HG03521 (cell line): ENCODE data around the gene MALRD1.

ENCODE experiments used
- ATAC-seq: cut with Tn5 transposase; IDR thresholded peaks from one replicate; pipeline ENCODE4 v1.9.1; 2021; ENCODE audit warnings: mild to moderate bottlenecking, moderate library complexity; ENCODE audit not compliant: unreplicated experiment

Gene MALRD1

DNA sequence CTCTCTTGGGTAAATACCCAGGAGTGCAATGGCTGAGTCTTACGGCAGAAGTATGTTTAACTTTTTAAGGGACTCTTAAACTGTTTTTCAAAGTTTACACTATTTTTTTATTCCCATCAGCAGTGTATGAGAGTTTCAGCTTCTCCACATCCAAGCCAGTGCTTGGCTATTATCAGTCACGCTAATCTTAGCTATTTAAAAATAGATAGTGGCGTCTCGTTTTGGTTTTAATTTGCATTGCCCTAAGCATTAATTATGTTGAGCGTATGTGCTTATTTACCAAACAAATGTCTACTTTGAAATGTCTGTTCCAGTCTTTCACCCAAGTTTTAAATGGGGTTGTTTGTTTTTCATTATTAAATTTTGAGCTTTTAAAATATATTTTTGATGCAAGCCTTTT, 164.0 kb downstream of the MALRD1 start:
- no peak for ATAC-seq

DNA sequence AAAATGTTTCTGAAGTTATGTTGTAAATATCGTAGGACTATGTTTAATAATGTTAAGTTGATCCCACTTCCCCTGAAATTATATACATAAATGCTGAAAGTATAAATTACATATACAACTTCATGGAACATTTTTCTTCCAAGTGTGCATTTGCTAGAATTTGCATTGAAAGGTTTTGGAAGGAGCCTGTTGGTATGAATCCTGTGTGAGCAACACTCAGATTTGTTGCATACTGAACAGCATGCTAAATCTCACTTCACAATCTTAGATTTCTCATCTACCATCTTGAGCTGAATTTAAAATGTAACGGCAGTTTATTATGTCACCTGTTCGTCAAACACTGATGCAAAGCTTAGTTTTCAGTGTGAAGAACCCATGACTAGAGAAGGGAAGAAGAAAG, 172.6 kb downstream of the MALRD1 start:
- no peak for ATAC-seq

DNA sequence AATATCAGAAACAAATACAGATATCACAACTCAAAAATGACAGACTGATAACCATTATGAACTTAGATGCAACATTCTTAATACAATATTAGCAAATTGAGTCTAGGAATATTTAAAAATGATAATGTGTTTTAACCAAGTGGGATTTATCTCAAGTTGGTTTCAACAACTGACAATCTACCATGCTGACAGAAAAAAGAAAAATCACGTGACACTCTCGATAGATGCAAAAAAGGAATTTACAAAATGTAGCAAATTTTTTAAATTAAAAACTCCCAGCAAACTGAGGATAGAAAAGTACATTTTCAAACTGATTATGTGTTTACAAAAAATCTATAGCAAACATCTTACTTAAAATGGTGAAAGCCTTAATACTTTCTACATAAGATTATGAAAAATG, 177.4 kb downstream of the MALRD1 start:
- ATAC-seq, result no peak

DNA sequence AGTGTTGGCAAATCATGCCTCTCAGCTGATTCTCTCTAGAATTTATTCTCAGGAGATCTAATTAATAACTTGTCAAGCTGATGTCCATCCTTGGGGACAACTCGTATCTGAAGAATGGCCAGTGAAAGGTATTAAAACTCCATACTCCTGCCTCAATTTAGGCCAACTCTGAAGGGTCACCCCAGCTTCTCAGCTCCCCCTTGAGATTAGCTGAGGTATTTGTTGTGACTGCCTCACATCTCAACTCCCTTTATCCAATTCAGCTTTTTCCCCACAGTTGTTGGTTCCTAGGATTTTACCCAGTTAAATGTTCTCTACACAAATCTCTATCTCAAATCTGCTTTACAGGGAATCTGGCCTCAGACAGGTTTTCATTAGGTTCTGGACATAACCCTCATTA, 182.4 kb downstream of the MALRD1 start:
- no peak for ATAC-seq

DNA sequence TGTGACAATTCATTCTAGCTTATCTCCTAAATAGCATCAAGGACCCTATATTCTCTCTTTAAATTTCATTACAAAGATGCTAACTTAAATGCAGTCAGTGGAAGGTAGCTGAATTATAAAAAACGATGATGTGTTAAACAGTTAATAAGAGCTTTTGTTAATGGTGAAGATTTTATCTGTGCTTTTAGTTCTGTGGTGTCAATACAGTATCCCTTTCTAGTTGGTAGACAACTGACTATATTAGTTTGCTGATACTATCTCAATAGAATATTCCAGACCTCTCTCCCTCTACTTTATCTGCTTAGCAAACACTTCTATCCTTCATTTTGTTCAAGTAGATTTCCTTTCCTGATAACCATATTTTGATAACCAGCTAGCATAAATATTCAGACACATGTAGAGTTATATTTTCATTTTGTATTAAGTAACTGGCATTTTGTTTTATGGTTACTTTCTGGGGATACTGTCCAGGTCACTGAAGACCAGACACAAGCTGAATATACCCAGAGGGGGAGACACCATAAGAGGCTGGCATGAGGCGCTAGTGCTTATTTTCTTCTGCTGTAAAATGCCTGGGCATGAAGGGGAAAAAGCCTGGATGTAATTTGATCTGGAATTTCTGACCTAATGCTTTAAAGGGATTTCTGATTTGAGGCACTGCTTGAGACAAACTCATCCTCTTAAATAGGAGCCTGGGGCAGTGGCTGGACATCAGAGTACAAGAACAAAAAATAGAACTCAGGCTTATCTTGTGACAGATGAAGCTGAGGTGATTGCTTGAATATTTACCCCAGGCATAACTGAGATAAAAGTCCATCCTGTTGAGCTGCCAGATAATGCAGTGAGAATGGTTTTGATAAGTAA, 197.5 kb downstream of the MALRD1 start:
- no peak for ATAC-seq

DNA sequence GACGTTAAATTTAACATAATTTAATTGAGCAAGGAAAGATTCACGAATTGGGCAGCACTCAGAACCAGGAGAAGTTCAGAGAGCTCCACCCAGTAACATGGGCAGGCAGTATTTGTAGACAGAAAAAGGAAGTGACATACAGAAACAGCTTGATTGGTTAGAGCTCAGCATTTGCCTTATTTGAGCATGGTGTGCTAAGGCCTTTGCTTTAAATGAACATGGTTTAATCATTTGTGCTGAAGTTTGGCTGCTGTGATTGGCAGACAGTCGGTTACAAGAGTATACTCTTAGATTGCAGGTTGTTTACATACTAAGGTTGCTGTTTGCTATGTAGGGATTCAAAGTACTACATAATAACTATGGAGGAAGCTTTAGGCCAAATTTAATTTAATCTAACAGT, 199.2 kb downstream of the MALRD1 start:
- ATAC-seq, result no peak

DNA sequence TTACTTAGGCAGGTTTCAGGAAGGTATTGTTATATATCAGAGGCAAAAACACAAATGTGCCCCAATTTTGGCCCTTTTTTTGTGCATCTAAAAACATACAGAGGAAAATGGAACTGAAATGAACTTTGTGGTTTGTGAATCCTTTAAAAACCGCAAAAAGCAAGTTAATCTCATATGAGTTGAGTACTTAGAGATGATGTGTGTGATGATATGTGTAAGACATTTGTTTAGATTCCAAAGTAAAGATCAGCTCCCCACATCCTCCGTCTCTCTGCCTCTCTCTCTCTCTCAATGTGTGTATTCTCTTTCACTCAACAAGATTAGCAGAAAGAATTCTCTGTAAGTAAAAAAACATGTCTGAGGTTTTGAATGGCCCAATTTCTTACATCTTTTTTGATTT, 201.9 kb downstream of the MALRD1 start:
- no peak for ATAC-seq

DNA sequence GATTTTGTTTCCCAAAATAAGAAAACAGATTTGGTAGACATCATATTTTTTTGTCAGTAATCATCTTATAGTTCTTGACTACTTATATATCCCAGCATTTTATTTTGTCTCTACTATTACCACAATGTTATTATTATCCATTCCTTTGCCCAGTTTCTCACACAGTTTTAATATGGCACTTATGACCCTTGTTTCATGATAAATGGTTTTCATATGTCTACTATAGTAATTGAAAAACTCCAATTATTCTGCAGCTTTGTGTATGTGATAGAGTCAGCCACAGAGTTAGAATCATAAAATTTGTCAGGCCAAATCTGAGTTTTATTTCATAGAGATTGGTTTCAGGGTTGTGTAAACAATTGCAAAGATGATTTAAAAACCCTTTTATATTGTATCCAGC, 203.9 kb downstream of the MALRD1 start:
- no peak for ATAC-seq

DNA sequence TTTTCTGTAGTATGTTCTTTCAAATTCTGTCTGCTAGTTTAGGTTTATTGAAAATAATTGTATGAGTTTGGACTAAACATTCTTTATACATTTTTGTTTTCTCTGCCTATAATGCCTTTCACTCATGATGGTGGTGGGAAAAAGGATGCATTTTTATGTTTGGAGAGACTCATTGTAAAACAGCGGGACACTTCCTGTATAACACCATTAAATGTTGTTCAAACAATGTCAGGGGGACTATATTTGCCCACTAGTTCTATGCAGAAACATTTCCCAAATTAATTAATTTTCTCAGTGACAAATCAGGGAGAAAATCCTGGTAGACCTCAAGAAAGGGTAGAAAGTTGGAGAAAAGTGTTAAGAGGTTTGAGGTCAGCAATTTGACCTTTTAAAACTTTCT, 207.7 kb downstream of the MALRD1 start:
- ATAC-seq, result no peak

DNA sequence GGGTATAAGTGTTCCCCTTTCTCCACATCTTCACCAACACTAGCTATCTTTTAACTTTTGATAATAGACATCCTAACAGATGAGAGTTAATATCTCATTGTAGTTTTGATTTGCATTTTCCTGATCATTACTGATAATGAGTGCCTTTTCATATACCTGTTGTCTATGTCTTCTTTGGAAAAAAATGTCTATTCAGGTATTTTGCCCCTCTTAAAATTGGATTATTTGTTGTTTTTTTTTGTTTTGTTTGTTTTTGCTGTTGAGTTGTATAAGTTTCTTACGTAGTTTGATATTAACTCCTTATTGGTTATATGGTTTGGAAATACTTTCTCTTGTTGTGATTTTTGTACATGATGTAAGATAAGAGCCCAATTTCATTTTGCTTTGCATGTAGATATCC, 214.7 kb downstream of the MALRD1 start:
- ATAC-seq, result no peak

DNA sequence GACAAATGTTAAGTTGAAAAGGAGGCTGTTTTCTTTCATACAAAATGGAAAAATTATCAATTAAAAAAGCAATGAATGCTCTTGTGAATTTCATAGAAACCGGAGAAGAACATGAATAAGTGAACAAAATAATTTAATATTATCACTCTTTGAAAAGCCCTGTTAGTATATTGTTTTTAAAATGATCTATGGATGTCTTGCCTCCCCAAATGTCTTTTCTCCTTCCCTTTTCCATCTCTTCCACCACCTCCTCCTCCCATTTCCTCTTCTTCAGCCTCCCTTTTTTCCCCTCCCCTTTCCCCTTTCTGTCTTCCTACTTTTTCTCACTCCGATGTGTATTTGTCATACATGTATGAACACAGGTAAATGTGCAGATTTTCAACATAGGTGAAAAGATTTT, 234.7 kb downstream of the MALRD1 start:
- no peak for ATAC-seq

DNA sequence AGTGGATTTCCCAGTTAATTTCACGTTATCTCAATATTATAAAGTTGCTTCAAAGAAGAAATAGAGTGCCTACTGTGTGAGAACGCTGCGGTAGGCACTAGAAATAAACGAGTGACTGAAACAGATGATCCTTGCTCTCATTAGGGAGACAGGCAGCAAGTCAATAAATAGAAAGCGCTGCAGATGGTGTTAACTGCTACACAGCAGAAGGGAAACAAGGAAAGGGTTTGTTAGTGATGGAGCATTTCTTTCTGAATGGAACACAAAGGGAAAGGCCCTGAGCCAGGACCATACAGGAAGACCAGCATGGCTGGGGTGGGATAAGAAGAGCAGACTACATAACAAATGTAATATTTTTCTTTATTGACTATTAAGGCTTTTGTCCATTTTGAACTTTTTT, 235.2 kb downstream of the MALRD1 start:
- no peak for ATAC-seq

DNA sequence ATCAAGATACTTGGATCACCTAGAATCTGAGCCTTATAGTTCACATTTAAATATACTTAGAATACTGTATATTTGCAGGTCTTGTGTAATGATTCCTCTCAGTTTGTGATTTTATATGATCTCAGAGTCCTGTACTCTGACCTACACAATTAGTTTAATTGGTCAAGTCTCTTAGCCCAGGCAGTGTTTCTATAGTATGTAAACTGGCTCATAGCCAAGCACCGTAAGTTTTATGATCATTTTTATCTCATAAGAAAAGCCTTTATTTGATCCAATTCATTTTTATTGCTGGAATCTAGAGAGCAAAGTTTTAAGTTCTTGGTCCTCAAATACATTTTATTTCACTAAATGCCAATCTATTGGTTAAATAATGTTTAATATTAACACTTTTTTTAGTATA, 242.2 kb downstream of the MALRD1 start:
- no peak for ATAC-seq

DNA sequence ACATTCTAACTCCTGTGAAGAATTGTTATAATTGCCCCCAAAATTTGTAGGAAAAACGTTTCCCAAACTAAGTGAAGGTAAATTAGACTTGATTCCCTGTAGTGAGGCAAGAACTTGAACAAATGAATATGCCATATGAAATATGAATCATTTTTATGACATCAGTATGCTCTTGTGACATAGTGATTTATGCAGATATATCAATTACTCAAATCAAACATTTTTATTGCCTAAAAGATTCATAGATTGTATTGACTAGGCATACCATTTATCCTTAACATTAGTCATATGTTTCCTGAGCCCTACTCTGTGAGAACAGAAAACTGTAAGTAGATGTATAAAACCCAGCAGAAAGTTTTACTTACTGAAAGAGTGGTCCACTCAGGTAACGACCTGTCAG, 245.6 kb downstream of the MALRD1 start:
- ATAC-seq, result no peak

DNA sequence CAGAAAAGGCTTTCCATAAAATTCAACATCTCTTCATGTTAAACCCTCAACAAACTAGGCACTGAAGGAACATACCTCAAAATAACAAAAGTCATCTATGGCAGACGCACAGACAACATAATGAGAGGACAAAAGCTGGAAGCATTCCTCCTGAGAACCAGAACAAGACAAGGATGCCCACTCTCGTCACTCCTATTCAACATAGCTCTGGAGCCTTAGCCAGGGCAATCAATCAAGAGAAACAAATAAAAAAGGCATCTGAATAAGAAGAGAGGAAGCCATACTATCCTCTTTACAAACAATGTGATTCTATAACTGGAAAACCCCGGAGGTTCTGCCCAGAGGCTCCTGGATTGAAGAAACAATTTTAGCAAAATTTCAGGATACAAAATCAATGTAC, 251.0 kb downstream of the MALRD1 start:
- ATAC-seq, result no peak

DNA sequence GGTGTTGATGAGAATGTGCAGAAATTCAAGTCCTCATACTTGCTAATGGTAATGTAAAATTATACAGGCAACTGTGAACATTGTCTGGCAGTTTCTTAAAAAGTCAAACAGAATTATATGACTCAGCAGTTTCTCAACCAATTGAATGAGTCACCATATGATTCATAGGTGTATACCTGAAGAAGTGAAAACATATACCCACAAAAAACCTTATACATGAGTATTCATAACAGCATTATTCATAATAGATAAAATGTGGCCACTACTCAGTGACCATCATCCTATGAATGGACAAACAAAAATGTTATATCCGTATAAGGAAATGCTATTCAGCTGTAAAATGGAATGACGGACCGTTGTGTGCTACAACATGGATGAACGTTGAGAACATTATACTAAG, 253.5 kb downstream of the MALRD1 start:
- ATAC-seq, result no peak

DNA sequence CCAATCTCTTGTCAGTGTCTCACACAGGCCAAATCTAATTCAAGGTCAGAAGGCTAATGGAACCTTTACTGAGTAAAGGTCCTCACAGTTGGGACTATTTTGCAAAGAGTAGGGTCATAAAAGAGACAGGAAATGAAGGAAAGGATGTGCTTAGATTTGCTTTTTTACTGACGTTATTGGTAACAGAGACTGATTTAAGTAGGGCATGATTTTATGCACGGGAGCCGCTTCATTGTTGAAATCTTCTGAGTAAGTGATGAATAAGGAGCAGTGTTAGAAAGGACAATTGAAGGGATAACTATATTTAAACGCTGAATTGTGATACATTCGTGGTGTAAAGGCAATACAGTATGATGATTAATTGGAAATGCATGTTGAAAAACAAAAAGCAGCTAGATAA, 261.5 kb downstream of the MALRD1 start:
- ATAC-seq, result no peak

DNA sequence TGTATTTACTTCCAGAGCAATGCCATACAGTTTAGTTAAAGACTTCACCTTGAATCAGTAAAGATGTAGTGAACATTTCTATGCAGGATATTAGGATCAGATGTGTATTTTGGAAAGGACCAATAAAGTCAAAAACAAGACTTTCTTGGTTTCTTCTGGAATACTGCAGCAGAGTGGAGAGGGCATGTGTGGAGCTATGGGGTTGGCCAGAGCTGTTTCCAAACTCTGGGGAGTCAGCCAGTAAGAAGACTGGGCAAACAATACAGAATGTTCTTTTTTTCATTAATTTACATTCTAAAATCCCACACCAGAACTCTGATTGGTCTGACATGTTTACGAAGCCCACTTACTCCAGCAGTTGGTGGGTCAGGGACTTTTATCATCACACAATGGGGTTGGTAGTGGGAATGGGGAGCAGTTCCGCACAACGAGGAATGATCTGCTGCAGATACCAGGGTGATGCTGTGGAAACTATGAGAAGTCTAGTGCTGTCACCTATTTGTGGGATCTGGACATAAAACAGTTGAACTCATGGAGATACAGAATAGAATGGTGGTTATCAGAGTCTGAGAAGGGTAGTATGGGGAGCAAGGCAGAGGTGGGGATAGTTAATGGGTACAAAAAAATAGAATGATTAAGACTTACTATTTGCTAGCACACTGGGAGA, 267.7 kb downstream of the MALRD1 start:
- no peak for ATAC-seq

DNA sequence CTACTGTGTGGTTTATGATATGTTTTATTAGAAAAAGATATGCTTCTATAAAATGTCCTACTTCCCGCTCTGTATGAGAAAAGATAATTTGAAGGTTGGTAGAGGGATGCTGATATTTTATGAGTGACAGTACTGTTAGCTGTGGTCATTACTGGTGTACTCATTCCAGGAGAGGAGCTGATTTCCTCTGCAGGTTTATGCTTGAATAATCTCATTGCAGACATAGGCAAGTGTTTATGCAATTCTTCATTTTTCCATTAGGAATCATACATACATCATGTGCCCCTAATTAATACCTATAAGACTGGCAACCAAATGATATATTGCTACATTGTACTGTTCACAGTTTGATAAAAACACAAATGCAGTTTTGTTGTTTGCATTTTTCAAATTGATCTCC, 269.4 kb downstream of the MALRD1 start:
- ATAC-seq, result no peak

DNA sequence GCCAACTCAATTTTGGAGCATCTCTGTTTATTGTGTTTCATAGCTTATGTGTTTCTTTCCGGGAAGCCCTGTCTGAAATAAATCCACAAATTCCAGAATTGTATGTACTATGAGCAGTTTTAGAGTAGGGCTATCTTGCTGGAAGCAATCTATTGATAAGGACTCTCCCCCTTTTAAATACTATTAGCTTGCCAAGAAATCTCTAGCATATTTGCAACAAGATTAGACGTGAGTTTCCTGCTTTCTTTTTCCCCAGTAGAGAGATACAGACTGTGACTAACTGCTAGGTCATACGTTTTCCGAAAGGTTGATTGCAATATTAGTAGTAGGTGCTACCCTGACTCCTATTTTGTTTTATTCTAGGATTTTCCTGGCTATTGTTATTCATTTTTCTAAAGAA, 277.0 kb downstream of the MALRD1 start:
- no peak for ATAC-seq

DNA sequence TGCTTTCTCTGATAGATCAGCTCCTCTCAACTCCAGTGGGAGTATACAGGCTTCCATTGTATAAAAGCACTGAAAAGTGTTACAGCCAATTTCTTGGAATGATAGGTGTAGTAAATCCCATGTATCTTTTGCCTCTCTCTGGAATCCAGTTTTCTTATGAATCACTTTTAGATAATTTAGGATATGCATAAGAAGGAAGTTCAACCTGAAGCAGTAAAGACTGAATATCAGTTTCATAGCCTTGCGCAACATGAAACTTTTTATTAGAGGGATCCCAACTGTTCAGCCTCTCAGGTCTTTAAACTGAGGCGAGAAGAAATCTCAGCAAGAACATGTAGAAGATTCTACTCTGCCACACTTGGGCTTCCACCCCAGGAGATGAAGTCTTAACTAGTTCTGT, 280.0 kb downstream of the MALRD1 start:
- no peak for ATAC-seq

DNA sequence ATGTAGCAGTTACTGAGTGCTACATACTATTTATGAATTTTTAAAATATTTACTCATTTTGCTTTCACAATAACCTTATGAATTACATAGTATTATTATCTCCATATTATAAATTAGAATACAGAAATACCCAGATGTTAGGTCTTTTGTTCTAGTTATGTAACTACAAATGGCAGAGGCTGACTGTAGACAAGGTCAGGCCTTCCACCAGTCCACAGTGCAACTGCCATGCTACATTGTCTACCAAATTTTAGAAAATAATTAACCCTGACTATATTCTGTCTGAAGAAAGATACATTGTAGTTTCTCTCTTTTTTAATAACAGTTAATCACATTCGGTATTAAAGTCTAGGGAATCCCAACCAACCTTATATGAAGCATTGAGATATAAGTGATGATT, 280.9 kb downstream of the MALRD1 start:
- ATAC-seq, result no peak

DNA sequence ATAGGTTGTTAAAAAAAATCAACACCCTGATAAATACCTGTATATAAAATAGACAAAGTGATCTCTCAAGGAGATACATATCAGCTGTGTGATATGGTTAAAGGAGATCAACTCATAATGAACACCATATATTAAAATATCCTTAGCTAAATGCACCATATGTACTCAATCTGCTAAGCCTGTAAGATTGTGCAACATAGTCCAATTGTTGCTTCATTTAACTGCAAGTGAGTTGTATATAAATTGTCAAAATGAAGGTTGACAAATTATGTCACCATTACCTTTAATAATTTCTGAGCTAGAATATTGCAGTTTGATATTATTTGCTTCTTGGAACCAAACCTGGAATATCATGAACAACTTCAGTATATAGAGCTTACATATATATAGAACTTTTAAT, 283.7 kb downstream of the MALRD1 start:
- ATAC-seq, result no peak
